ENCODE measurements around the gene PCGF3. TPM values are rescaled to one million over a fixed set of nuclear protein-coding genes. Genes with fewer than 3 reads are reported as not detected.
"Not testable (repeated sequence)": the region's sequence is repeated elsewhere in the genome, so short reads cannot be mapped to it uniquely, and the experiment has no call there.

The PCGF3 gene
- total RNA-seq, 1 donor: 40.6 TPM

DNA sequence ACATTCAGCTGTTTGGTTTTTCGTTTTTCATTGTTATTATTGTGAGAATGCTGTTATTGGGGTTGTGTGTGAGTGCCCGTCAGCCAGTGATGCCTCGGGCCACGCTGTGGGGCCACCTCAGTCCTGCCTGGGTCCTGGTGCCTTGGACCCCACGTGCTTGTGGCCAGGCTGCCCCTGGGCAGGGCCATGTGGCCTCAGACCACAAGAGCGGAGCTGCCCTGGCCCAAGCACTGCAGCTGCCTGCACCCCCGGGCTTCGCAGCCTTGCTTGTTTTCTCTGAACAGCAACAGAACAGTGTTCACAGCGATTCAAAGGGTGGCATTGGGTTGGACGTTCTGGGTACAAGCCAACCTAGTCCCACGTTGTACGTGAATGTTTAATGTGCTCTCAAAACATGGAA lies 63.4 kb downstream of the PCGF3 start:
- no peak for DNase-seq (ENCODE audit: low read depth)
- TF ChIP-seq, protein P1, sequence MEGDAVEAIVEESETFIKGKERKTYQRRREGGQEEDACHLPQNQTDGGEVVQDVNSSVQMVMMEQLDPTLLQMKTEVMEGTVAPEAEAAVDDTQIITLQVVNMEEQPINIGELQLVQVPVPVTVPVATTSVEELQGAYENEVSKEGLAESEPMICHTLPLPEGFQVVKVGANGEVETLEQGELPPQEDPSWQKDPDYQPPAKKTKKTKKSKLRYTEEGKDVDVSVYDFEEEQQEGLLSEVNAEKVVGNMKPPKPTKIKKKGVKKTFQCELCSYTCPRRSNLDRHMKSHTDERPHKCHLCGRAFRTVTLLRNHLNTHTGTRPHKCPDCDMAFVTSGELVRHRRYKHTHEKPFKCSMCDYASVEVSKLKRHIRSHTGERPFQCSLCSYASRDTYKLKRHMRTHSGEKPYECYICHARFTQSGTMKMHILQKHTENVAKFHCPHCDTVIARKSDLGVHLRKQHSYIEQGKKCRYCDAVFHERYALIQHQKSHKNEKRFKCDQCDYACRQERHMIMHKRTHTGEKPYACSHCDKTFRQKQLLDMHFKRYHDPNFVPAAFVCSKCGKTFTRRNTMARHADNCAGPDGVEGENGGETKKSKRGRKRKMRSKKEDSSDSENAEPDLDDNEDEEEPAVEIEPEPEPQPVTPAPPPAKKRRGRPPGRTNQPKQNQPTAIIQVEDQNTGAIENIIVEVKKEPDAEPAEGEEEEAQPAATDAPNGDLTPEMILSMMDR (IDR thresholded peaks at IDR 0.05; ENCODE audit: insufficient read depth, low read depth, low read length): no peak

DNA sequence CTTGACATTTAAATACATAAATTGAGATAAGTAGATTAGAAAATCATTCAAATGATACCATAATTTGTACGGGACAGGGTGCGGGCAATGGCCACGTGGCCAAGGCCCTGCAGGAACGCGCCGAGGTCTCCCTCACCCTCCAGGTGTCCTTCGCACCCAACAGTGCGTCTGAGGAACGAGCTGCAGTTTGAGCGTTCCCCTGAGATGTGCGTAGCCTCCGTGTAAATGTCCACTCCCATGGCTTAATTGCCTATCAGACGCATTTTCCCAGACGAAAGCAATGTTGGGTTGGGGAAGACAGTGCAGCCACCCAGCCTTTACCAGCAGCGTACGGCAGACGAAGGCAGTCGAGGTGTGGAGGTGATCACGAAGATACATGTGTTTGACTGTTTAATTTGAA lies 63.9 kb downstream of the PCGF3 start:
- DNase-seq (ENCODE audit: low read depth): no peak
- TF ChIP-seq, protein P1 (IDR thresholded peaks at IDR 0.05; ENCODE audit: insufficient read depth, low read depth, low read length): no peak

More for the DNA sequence above, 63.4 kb downstream of the PCGF3 start:
- no peak overlapping the region for H3K4me3 ChIP-seq (ENCODE audit: low read depth, low read length)

DNA sequence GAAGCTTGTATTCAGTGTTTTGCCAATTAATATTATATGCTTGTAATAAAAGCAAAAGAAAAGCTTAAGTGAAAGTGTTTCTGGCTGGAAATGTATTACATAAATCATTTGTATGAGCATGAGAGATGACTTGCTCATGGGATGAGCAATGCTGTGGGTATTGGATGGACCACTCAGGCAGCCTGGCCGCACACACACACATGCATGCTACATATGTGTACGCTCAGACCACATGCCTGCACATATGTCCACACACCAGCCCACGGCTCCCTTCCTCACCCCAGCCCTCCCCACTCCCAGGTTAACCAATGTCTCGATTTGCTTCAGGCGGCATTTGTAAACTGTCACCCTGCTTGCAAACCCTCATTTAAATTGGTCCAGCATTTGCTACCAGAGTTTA lies 64.4 kb downstream of the PCGF3 start:
- no peak overlapping the region for H3K4me3 ChIP-seq (ENCODE audit: low read depth, low read length)
- TF ChIP-seq, protein P1 (IDR thresholded peaks at IDR 0.05; ENCODE audit: insufficient read depth, low read depth, low read length): no peak
- DNase-seq (ENCODE audit: low read depth): no peak

More for the DNA sequence above, 63.9 kb downstream of the PCGF3 start:
- no peak overlapping the region for H3K4me3 ChIP-seq (ENCODE audit: low read depth, low read length)

DNA sequence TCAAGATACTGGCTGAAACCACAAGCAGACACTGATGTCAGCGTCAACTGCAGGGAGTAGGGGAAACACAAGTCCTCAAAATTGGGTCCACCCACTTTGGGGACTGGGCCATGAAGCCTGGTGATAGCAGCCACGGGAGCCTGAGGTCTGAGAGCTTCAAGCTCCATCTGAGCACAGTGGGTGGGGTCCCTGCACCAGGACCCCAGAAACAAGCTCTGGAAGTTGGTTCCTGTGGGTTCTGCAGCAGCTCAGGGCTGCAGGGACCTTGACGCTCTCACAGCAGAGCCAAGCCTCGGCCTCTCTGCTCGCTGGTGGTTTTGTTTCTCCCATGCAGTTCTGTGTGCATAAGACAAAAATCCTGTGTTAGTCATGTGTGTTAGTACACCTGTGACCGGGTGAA lies 65.8 kb downstream of the PCGF3 start:
- TF ChIP-seq, protein P1 (IDR thresholded peaks at IDR 0.05; ENCODE audit: insufficient read depth, low read depth, low read length): no peak
- H3K4me3 ChIP-seq (ENCODE audit: low read depth, low read length): no peak overlapping the region
- DNase-seq (ENCODE audit: low read depth): no peak

DNA sequence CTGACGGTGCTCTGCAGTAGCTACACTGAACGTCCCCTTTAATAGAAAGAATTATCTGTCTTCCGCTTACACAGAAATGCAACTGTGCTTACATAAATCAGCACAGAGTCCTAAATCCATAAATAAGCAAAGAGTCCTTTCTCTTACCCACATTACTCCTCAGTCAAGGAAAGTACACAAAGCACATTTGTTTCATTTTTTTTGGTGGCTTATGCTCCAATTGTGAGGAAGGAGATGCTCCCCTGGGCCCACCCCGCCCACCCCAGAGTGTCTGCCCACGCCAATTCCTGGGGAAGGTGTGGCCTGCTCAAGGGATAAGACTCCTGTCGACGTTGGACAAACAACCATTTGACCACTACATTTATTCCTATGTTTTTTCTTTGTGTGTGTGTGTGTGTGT lies 66.5 kb downstream of the PCGF3 start:
- H3K4me3 ChIP-seq (ENCODE audit: low read depth, low read length): no peak overlapping the region
- DNase-seq (ENCODE audit: low read depth): no peak
- TF ChIP-seq, protein P1 (IDR thresholded peaks at IDR 0.05; ENCODE audit: insufficient read depth, low read depth, low read length): no peak

DNA sequence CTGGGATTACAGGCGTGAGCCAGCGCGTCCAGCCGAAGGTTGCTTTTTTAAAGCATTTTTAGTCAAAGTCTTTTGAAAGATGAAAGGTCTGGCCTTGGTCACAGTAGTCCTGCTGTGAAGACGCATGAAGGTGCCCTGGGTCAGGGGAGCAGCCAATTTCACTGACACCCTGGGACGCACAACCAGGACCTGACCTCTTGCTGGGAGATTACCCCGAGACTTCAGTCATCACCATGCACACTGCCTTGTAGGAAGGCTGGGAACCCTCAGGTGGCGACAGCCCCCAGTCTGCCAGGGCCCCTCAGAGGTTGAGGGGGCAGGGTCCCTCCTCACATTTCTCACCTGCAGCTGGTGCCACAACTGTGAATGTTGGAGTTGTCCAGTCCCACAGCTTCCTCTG lies 67.1 kb downstream of the PCGF3 start:
- TF ChIP-seq, protein P1 (IDR thresholded peaks at IDR 0.05; ENCODE audit: insufficient read depth, low read depth, low read length): no peak
- no peak for DNase-seq (ENCODE audit: low read depth)
- no peak overlapping the region for H3K4me3 ChIP-seq (ENCODE audit: low read depth, low read length)

DNA sequence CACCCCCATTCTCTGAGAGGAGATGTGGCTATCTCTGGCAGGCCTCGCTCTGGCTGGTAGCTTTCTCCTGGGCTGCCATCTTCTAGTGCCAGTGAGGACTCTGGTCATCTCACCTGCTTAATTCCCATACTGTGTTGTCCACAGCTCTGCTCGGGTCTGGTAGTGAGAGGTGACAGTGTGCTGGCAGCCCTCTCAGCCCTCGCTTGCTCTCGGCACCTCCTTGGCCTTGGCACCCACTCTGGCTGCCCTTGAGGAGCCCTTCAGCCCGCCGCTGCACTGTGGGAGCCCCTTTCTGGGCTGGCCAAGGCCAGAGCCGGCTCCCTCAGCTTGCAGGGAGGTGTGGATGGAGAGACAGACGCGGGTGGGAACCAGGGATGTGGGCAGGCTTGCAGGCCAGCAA lies 67.6 kb downstream of the PCGF3 start:
- no peak for DNase-seq (ENCODE audit: low read depth)
- no peak overlapping the region for H3K4me3 ChIP-seq (ENCODE audit: low read depth, low read length)
- TF ChIP-seq, protein P1 (IDR thresholded peaks at IDR 0.05; ENCODE audit: insufficient read depth, low read depth, low read length): no peak

DNA sequence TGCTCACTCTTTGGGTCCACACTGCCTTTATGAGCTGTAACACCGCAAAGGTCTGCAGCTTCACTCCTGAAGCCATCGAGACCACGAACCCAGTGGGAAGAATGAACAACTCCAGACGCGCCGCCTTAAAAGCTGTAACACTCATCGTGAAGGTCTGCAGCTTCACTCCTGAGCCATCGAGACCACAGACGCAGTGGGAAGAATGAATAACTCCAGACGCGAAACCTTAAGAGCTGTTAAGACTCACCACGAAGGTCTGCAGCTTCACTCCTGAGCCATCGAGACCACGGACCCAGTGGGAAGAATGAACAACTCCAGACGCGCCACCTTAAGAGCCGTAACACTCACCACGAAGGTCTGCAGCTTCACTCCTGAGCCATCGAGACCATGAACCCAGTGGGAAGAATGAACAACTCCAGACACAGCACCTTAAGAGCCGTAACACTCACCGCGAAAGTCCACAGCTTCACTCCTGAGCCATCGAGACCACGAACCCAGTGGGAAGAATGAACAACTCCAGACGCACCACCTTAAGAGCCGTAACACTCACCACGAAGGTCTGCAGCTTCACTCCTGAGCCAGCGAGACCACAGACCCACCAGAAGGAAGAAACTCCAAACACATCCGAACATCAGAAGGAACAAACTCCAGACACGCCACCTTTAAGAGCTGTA lies 68.9 kb downstream of the PCGF3 start:
- H3K4me3 ChIP-seq (ENCODE audit: low read depth, low read length); DNase-seq (ENCODE audit: low read depth): not testable (repeated sequence)

DNA sequence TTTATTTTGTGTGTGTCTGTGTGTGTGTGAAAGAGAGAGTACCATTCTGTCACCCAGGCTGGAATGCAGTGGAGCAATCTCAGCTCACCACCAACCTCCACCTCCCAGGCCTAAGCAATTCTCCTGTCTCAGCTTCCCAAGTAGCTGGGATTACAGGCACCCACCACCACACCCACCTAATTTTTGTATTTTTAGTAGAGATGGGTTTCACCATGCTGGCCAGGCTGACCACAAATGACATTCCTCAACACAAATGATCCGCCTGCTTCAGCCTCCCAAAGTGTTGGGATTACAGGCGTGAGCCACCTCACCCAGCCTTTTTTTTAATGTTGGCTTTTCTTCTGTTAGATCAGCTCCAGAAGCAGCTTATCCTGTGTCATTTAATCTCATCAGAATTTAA lies 69.9 kb downstream of the PCGF3 start:
- not testable (repeated sequence) for H3K4me3 ChIP-seq (ENCODE audit: low read depth, low read length); DNase-seq (ENCODE audit: low read depth)

Measured in fibroblast of villous mesenchyme (primary cell).